Astrocyte (in vitro differentiated cells and primary cell): ENCODE data around the gene RETREG3. TPM values are rescaled to one million over a fixed set of nuclear protein-coding genes. Genes with fewer than 3 reads are reported as not detected.
"Not testable (repeated sequence)": the region's sequence is repeated elsewhere in the genome, so short reads cannot be mapped to it uniquely, and the experiment has no call there.

ENCODE experiments used
- DNase-seq: peaks from one replicate; pipeline ENCODE4 v3.0.0-alpha.2; 2010; ENCODE audit warnings: low read depth
- FAIRE-seq: peaks from 2 replicates; lab custom pipeline; 2011; peaks lifted over from hg19 to GRCh38; lab: Jason Lieb, UNC
- H2AFZ ChIP-seq: 2 replicates; pipeline ENCODE4 v1.6.0; 2012; ENCODE audit warnings: low read depth, low read length, inconsistent platforms
- H3K27ac ChIP-seq: 2 replicates; pipeline ENCODE4 v1.5.1; 2011; ENCODE audit warnings: low read depth, low read length, inconsistent platforms
- H3K27me3 ChIP-seq: 2 replicates; pipeline ENCODE4 v1.6.0; 2011; ENCODE audit warnings: low read length, inconsistent platforms; ENCODE audit not compliant: insufficient read depth
- H3K36me3 ChIP-seq: 2 replicates; pipeline ENCODE4 v1.5.1; 2011; ENCODE audit warnings: low read length, inconsistent platforms; ENCODE audit not compliant: insufficient read depth
- H3K4me1 ChIP-seq: 2 replicates; pipeline ENCODE4 v1.5.1; 2011; ENCODE audit warnings: low read length, inconsistent platforms; ENCODE audit not compliant: insufficient read depth
- H3K4me2 ChIP-seq: 2 replicates; pipeline ENCODE4 v1.6.0; 2012; ENCODE audit warnings: low read length, inconsistent platforms
- H3K4me3 ChIP-seq: 2 replicates; pipeline ENCODE4 v1.5.1; 2011; ENCODE audit warnings: low read depth, mild to moderate bottlenecking, low read length, inconsistent platforms; ENCODE audit not compliant: insufficient read depth
- H3K79me2 ChIP-seq: 2 replicates; pipeline ENCODE4 v1.6.0; 2012; ENCODE audit warnings: mild to moderate bottlenecking, low read length, inconsistent platforms; ENCODE audit not compliant: insufficient read depth
- H3K9ac ChIP-seq: 2 replicates; pipeline ENCODE4 v1.6.0; 2012; ENCODE audit warnings: mild to moderate bottlenecking, low read length, inconsistent platforms
- H3K9me3 ChIP-seq: 2 replicates; pipeline ENCODE4 v1.5.1; 2012; ENCODE audit warnings: low read depth, mild to moderate bottlenecking, low read length, inconsistent platforms; ENCODE audit not compliant: insufficient read depth
- H4K20me1 ChIP-seq: 2 replicates; pipeline ENCODE4 v1.6.0; 2012; ENCODE audit warnings: low read length, inconsistent platforms; ENCODE audit not compliant: insufficient read depth
- H3K27ac Mint-ChIP-seq: one replicate; pipeline ENCODE4 v1.8.0; 2021; ENCODE audit warnings: mild to moderate bottlenecking, mixed read lengths; ENCODE audit not compliant: unreplicated experiment
- H3K27me3 Mint-ChIP-seq: one replicate; pipeline ENCODE4 v1.8.0; 2021; ENCODE audit warnings: low read depth, mixed read lengths; ENCODE audit not compliant: unreplicated experiment
- H3K36me3 Mint-ChIP-seq: one replicate; pipeline ENCODE4 v1.8.0; 2021; ENCODE audit warnings: low read depth, mixed read lengths; ENCODE audit not compliant: unreplicated experiment
- H3K4me1 Mint-ChIP-seq: one replicate; pipeline ENCODE4 v1.8.0; 2021; ENCODE audit warnings: low read depth, mixed read lengths; ENCODE audit not compliant: unreplicated experiment
- H3K4me3 Mint-ChIP-seq: one replicate; pipeline ENCODE4 v1.8.0; 2021; ENCODE audit warnings: mild to moderate bottlenecking, moderate library complexity, mixed read lengths; ENCODE audit not compliant: unreplicated experiment
- H3K9me3 Mint-ChIP-seq: one replicate; pipeline ENCODE4 v1.8.0; 2021; ENCODE audit warnings: mild to moderate bottlenecking, mixed read lengths; ENCODE audit not compliant: unreplicated experiment
- EZH2 ChIP-seq: IDR thresholded peaks from 2 replicates; pipeline ENCODE4 v1.6.1; 2012; ENCODE audit warnings: mild to moderate bottlenecking, low read length, inconsistent platforms; ENCODE audit not compliant: insufficient read depth
- total RNA-seq: library from RNA; stranded (reverse); gene quantifications from 2 replicates; pipeline ENCODE4 v1.2.1, GENCODE V29; 2021
- TF ChIP-seq, protein P1 (sequence below): IDR thresholded peaks from 2 replicates; pipeline ENCODE4 v1.5.1; 2011; ENCODE audit warnings: low read depth, mild to moderate bottlenecking, inconsistent platforms, low read length, moderate library complexity; ENCODE audit not compliant: insufficient read depth

Gene RETREG3
- total RNA-seq, 1 donor from 2014 or later = 54.3 TPM

DNA sequence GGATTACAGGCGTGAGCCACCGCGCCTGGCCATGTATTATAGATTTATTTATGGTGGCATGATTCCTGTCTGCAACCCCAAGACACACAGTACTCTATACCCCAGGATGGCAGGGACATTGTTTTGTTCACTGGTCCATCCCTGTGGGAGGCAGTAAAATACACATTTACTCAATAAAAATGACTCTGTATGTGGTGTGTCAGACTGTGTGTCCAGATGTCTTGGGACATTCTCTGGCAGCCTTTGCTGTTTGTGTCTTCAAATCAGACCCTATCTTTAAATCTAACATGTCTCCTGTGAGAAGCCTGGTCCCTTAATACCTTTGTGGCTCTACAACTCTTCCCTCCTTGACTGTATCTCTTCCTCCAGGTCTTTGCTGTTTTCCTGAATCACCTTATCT is 48.9 kb downstream of the RETREG3 start:
- Histone ChIP-seq H3K27ac (no peak overlapping the region), H3K27me3 (no peaks in the 10 kb centered on the region), H3K4me1 (peaks cover 19% of the 10 kb centered on the region), H3K4me2 (no peak overlapping the region), H2AFZ (no peak overlapping the region), H4K20me1 (no peaks in the 10 kb centered on the region), H3K36me3 (peaks cover 12% of the 10 kb centered on the region), H3K4me3 (no peak overlapping the region), H3K9me3 (no peaks in the 10 kb centered on the region), H3K9ac (no peak overlapping the region), H3K79me2 (peaks cover 33% of the 10 kb centered on the region)
- no peaks in the 10 kb centered on the region for H3K9me3 Mint-ChIP-seq
- H3K27ac Mint-ChIP-seq = no peak overlapping the region
- no peaks in the 10 kb centered on the region for H3K27me3 Mint-ChIP-seq
- H3K4me3 Mint-ChIP-seq = no peak overlapping the region
- peaks cover 24% of the 10 kb centered on the region for H3K4me1 Mint-ChIP-seq
- TF ChIP-seq, protein P1, sequence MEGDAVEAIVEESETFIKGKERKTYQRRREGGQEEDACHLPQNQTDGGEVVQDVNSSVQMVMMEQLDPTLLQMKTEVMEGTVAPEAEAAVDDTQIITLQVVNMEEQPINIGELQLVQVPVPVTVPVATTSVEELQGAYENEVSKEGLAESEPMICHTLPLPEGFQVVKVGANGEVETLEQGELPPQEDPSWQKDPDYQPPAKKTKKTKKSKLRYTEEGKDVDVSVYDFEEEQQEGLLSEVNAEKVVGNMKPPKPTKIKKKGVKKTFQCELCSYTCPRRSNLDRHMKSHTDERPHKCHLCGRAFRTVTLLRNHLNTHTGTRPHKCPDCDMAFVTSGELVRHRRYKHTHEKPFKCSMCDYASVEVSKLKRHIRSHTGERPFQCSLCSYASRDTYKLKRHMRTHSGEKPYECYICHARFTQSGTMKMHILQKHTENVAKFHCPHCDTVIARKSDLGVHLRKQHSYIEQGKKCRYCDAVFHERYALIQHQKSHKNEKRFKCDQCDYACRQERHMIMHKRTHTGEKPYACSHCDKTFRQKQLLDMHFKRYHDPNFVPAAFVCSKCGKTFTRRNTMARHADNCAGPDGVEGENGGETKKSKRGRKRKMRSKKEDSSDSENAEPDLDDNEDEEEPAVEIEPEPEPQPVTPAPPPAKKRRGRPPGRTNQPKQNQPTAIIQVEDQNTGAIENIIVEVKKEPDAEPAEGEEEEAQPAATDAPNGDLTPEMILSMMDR = no peak
- no peak for TF ChIP-seq EZH2
- no peak for FAIRE-seq
- H3K36me3 Mint-ChIP-seq = peaks cover 3% of the 10 kb centered on the region
- no peak for DNase-seq

DNA sequence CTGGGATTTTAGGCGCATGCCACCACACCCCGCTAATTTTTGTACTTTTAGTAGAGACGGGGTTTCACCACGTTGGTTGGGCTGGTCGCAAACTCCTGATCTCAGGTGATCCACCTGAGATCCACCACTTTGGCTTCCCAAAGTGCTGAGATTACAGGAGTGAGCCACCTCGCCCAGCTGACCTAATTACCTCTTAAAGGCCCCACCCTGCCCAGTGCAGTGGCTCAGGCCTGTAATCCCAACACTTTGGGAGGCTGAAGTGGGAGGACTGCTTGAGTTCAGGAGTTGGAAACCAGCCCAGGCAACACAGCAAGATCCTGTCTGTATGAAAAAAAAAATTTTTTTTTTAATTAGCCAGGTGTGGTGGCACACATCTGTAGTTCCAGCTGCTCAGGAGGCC is 50.1 kb downstream of the RETREG3 start:
- Mint-ChIP-seq H3K27me3 (no peaks in the 10 kb centered on the region), H3K36me3 (peaks cover 3% of the 10 kb centered on the region), H3K27ac (no peak overlapping the region), H3K4me1 (peaks cover 27% of the 10 kb centered on the region), H3K4me3 (no peak overlapping the region), H3K9me3 (no peaks in the 10 kb centered on the region)
- Histone ChIP-seq H3K36me3 (no peaks in the 10 kb centered on the region), H3K9ac (no peak overlapping the region), H3K27ac (no peak overlapping the region), H2AFZ (no peak overlapping the region), H3K4me3 (no peak overlapping the region), H4K20me1 (no peaks in the 10 kb centered on the region), H3K4me1 (peaks cover 23% of the 10 kb centered on the region), H3K9me3 (no peaks in the 10 kb centered on the region), H3K79me2 (peaks cover 41% of the 10 kb centered on the region), H3K4me2 (no peak overlapping the region), H3K27me3 (no peaks in the 10 kb centered on the region)
- DNase-seq (no peak), FAIRE-seq (no peak)
- TF ChIP-seq, protein P1 = no peak
- TF ChIP-seq EZH2 = no peak

DNA sequence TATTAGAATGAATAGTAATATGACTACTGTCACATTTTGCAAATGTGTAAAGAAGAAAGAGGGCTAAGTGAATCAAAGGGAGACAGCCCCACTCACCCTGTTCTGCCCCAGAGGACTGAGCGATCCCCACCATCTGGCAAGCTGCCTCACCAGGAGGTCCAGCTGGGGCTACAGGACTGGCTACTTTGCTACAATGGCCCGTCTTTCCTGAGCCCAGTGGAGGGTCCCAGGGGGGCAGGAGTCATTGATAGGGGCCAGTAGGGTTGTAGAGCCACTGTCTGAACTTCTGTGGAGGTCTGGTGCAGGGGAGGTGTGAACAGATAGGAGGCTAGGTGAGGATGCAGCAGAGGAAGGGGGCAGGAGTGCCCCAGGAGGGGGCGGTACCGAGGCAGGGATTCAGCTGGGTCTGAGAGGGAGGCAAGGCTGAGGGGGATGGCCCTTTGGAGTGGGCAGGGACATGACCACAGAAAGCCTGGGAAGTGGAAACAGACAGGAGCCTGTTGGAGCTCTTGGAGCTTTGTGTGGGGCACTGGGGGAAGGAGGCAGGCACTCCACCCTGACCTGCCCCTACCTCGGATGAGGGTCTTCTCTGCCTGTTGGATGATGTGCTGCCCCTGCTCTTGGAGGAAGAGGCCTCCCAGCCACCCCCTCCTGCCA is 53.1 kb downstream of the RETREG3 start:
- H3K27me3 Mint-ChIP-seq, FAIRE-seq, DNase-seq, H3K9me3 Mint-ChIP-seq, H4K20me1 ChIP-seq, H3K27me3 ChIP-seq, H3K4me3 ChIP-seq, H3K36me3 Mint-ChIP-seq, H3K4me2 ChIP-seq, H3K9me3 ChIP-seq, H3K9ac ChIP-seq, H3K4me3 Mint-ChIP-seq, H2AFZ ChIP-seq, H3K27ac ChIP-seq, H3K36me3 ChIP-seq: not testable (repeated sequence)
- H3K79me2 ChIP-seq = peaks cover 27% of the 10 kb centered on the region
- H3K4me1 Mint-ChIP-seq = peaks cover 16% of the 10 kb centered on the region
- H3K4me1 ChIP-seq = peaks cover 16% of the 10 kb centered on the region
- peak overlapping the region; percentile 34 for H3K27ac Mint-ChIP-seq
